K562 (cell line): ENCODE results near the gene RNF224. TPM values are rescaled to one million over a fixed set of nuclear protein-coding genes. Genes with fewer than 3 reads are reported as not detected.

ENCODE experiments used
- ARID2 ChIP-seq: fragments of 450-650 bp; IDR thresholded peaks from 2 replicates; pipeline ENCODE4 v1.6.1; 2017; ENCODE audit warnings: antibody characterized with exemption, mild to moderate bottlenecking
- ATF1 ChIP-seq, 2 experiments: fragments of 450-650 bp in 1 of 2; IDR thresholded peaks; 2 replicates each; pipeline ENCODE4 v1.6.1; 2016; ENCODE audit warnings: missing compliant biosample characterization in 1 of 2, missing genetic modification characterization in 1 of 2
- ELF2 ChIP-seq: fragments of 250-450 bp; sonication (Bioruptor Pico); IDR thresholded peaks from 2 replicates; pipeline ENCODE4 v1.5.0; 2021; ENCODE audit warnings: mild to moderate bottlenecking
- EP400 ChIP-seq: fragments of 450-650 bp; IDR thresholded peaks from 2 replicates; pipeline ENCODE4 v1.6.1; 2017; ENCODE audit warnings: antibody characterized with exemption, mild to moderate bottlenecking, moderate library complexity
- HINFP ChIP-seq: fragments of 450-650 bp; conservative IDR thresholded peaks from 2 replicates; pipeline ENCODE4 v1.6.1; 2016; ENCODE audit warnings: missing genetic modification characterization, low read depth, mild to moderate bottlenecking, control low read depth, missing compliant biosample characterization
- MLLT1 ChIP-seq, 2 experiments: fragments of 450-650 bp; IDR thresholded peaks; 2 replicates each; pipeline ENCODE4 v1.6.1; 2016
- OTX1 ChIP-seq: fragments of 450-650 bp; formaldehyde crosslinking; IDR thresholded peaks from 2 replicates; pipeline ENCODE4 v1.4.0; 2022; ENCODE audit warnings: mild to moderate bottlenecking
- PBX2 ChIP-seq, 2 experiments: IDR thresholded peaks in 1 of 2; conservative IDR thresholded peaks in 1 of 2; 2 replicates each; pipeline ENCODE4 v1.6.1; 2016; ENCODE audit warnings: low read depth in 2 of 2, mild to moderate bottlenecking in 1 of 2, missing compliant biosample characterization in 1 of 2, missing genetic modification characterization in 1 of 2, moderate library complexity in 1 of 2
- REST ChIP-seq, 2 experiments: fragments of 450-650 bp; formaldehyde crosslinking in 1 of 2; IDR thresholded peaks; 2 replicates each; pipeline versions ENCODE4 v1.4.0 to v1.6.1; 2014 to 2020; ENCODE audit warnings: mild to moderate bottlenecking in 2 of 2, borderline replicate concordance in 1 of 2, low read depth in 1 of 2
- XRCC3 ChIP-seq: fragments of 450-650 bp; IDR thresholded peaks from 2 replicates; pipeline ENCODE4 v1.6.1; 2017; ENCODE audit warnings: mild to moderate bottlenecking, moderate library complexity
- ZNF583 ChIP-seq: fragments of 250-450 bp; sonication (Bioruptor Pico); IDR thresholded peaks from 2 replicates; pipeline ENCODE4 v1.4.0; 2020
- polyA plus RNA-seq, 8 experiments: library from polyadenylated mRNA; depleted of rRNA in 4 of 8; stranded (reverse) in 5 of 8; unstranded in 3 of 8; fragments of >200 nt; fragmentation: Nextera tagmentation in 2 of 8; fragmentation: Illumina TruSeq in 1 of 8; extraction: Ambion mirVana in 2 of 8; extraction: Trizol in 1 of 8; gene quantifications; 2 replicates each; pipeline versions ENCODE4 v1.2.1 to v1.2.3, GENCODE V29; 2011 to 2014; ENCODE audit warnings: inconsistent platforms in 1 of 8, missing spikeins in 1 of 8
- total RNA-seq, 7 experiments: library from RNA; depleted of rRNA in 6 of 7; stranded (reverse); fragments of >200 nt in 6 of 7; fragmentation: Illumina TruSeq in 2 of 7; extraction: Trizol in 2 of 7; gene quantifications; 2 replicates each; pipeline versions ENCODE4 v1.2.1 to v1.2.3, GENCODE V29; 2011 to 2021; ENCODE audit warnings: low replicate concordance in 1 of 7

RNF224 gene
- total and polyA plus RNA-seq, 9 of the 15 experiments (the other 6 are each of a cell fraction or from before 2014, with no cell fraction given): not detected

DNA sequence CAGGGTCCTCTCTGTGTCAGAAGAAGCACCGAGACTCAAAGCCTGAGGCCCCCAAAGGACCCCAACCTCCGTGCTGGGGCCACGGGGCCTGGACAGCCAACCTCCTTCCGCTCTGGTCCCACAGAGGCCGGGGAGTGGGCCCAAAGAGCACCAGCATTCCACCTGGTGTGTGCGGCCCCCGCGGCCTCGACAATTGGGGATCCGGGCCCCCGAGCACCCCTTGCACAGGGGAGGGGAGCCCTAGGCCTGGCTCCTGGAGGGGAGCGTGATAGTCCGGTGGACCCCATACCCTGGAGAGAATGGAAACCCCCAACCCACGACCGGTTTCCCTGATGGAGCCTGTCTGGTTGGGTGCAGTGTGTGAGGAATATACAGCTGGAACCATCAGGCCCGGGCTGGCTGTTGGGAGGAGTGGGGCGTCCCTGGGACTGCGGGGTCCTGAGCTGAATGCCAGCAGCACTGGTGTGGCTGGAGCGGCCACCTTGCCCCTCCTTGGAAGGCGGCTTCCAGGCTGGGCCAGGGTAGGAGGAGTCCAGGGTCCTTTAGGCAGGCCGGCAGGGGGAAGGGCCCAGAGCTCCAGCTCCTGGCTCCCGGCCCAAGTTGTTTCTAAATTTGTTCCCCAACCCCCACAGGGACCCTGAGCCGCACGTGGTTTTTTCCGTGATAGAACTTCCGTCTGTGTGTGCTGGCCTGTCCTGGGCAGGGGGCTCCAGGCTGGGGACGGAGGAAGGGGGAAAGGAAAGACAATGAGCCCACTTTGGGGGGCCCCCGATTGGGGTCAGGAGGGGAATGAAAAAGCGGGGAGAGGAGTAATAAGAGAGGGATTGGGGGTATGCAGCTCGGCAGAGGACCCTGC lies 49.4 kb downstream of the RNF224 start (continued):
- TF ChIP-seq REST (IDR thresholded peaks at IDR 0.05; ENCODE audit: borderline replicate concordance): 0 out of 2 replicates have a peak, but pooled peaks have one; percentile 25
- TF ChIP-seq REST (CRISPR knock-in tag; IDR thresholded peaks at IDR 0.05; ENCODE audit: low read depth): 0 out of 2 replicates have a peak, but pooled peaks have one; percentile 11
- TF ChIP-seq OTX1: no peak
- TF ChIP-seq ARID2: no peak
- TF ChIP-seq ZNF583 (CRISPR knock-in tag): no peak
- no peak for TF ChIP-seq ATF1 (CRISPR knock-in tag; IDR thresholded peaks at IDR 0.05)
- TF ChIP-seq ATF1 (tag; IDR thresholded peaks at IDR 0.05): no peak
- peak; percentile 93 for TF ChIP-seq EP400
- peak; percentile 33; the same call in 1 of the 2 replicates for TF ChIP-seq ELF2
- TF ChIP-seq XRCC3: no peak
- TF ChIP-seq PBX2 (CRISPR knock-in tag; IDR thresholded peaks at IDR 0.05; ENCODE audit: low read depth): no peak
- TF ChIP-seq PBX2 (tag; conservative IDR thresholded peaks at IDR 0.05; ENCODE audit: low read depth): no peak
- peak in 1 of 2 experiments; percentile 11; a peak in 1 of 4 replicates for TF ChIP-seq MLLT1 (IDR thresholded peaks at IDR 0.05)
- no peak for TF ChIP-seq HINFP (tag)
